GM12878 (cell line): ENCODE measurements around the gene KLHL10. TPM values are rescaled to one million over a fixed set of nuclear protein-coding genes. Genes with fewer than 3 reads are reported as not detected.

Source experiments
- ATAC-seq: fragments of 200-7000 bp; cut with Tn5 transposase; 3 replicates; pipeline ENCODE4 v1.9.1; 2020; ENCODE audit warnings: mild to moderate bottlenecking, moderate library complexity
- BruUV-seq: library from RNA; stranded (reverse); fragments of 400-500 nt; replicated peaks from 2 replicates; lab custom pipeline; 2021; lab: Mats Ljungman, UMichigan
- CTCF ChIA-PET: fragments of 300-600 bp; sonication (Branson Sonifier 250); formaldehyde crosslinking; extraction: SDS; loops from one replicate; lab custom pipeline; 2021; ENCODE audit warnings: inconsistent platforms; lab: Yijun Ruan, JAX
- POLR2A ChIA-PET: fragments of 350-600 bp; formaldehyde crosslinking; extraction: SDS; loops from one replicate; lab custom pipeline; 2021; ENCODE audit warnings: inconsistent platforms; lab: Charles Lee
- RAD21 ChIA-PET: fragments of 300-600 bp; sonication (Branson Sonifier 250); formaldehyde crosslinking; loops from one replicate; lab custom pipeline; 2023; ENCODE audit warnings: antibody characterized with exemption; ENCODE audit not compliant: unreplicated experiment; lab: Charles Lee
- SMC1A ChIA-PET: fragments of 300-600 bp; sonication (Branson Sonifier 250); formaldehyde crosslinking; loops from one replicate; lab custom pipeline; 2023; ENCODE audit not compliant: unreplicated experiment, uncharacterized antibody; lab: Charles Lee
- DNase-seq: peaks from one replicate; pipeline ENCODE4 v3.0.0-alpha.2; 2011; ENCODE audit warnings: low read depth, low spot score
- FAIRE-seq: peaks from 3 replicates; lab custom pipeline; 2011; peaks lifted over from hg19 to GRCh38; lab: Jason Lieb, UNC
- H2AFZ ChIP-seq: 2 replicates; pipeline ENCODE4 v1.6.0; 2011; ENCODE audit warnings: low read depth, low read length, control low read depth; ENCODE audit not compliant: control insufficient read depth
- H3K27ac ChIP-seq: 2 replicates; pipeline ENCODE4 v1.5.1; 2011; ENCODE audit warnings: control low read depth; ENCODE audit not compliant: control insufficient read depth, insufficient read depth
- H3K27me3 ChIP-seq, 2 experiments: replicated peaks in 1 of 2; 2 replicates each; pipeline versions ENCODE4 v1.6.0 to v1.6.1; 2011; ENCODE audit warnings: low read length in 1 of 2; ENCODE audit not compliant: control insufficient read depth in 2 of 2, insufficient read depth in 2 of 2
- H3K36me3 ChIP-seq, 2 experiments: 2 replicates each; pipeline ENCODE4 v1.5.1; 2011; ENCODE audit warnings: low read length in 1 of 2; ENCODE audit not compliant: control insufficient read depth in 2 of 2, insufficient read depth in 2 of 2
- H3K4me1 ChIP-seq: 2 replicates; pipeline ENCODE4 v1.6.1; 2011; ENCODE audit warnings: mild to moderate bottlenecking, low read length, moderate library complexity, mixed read lengths; ENCODE audit not compliant: control insufficient read depth, insufficient read depth
- H3K4me2 ChIP-seq: 2 replicates; pipeline ENCODE4 v1.6.0; 2011; ENCODE audit warnings: control low read depth; ENCODE audit not compliant: control insufficient read depth, insufficient read depth
- H3K4me3 ChIP-seq: fragments of 200-600 bp; sonication (generic); 2 replicates; pipeline ENCODE4 v1.5.1; 2016
- H3K79me2 ChIP-seq: 2 replicates; pipeline ENCODE4 v1.6.0; 2011; ENCODE audit warnings: low read length; ENCODE audit not compliant: control insufficient read depth, insufficient read depth
- H3K9ac ChIP-seq: 2 replicates; pipeline ENCODE4 v1.8.0; 2011; ENCODE audit warnings: low read length, control low read depth, mixed read lengths; ENCODE audit not compliant: control insufficient read depth, insufficient read depth
- H3K9me3 ChIP-seq: replicated peaks from 3 replicates; pipeline ENCODE4 v1.5.1; 2011; ENCODE audit warnings: mild to moderate bottlenecking, low read length; ENCODE audit not compliant: control insufficient read depth, insufficient read depth
- H4K20me1 ChIP-seq: 2 replicates; pipeline ENCODE4 v1.6.0; 2011; ENCODE audit not compliant: control insufficient read depth, insufficient read depth
- ASH2L ChIP-seq: fragments of 300-600, 200-600 bp; sonication (generic); IDR thresholded peaks from 2 replicates; pipeline ENCODE4 v1.6.1; 2017; ENCODE audit warnings: low read depth, mild to moderate bottlenecking, borderline replicate concordance
- BACH1 ChIP-seq: fragments of 450-650 bp; IDR thresholded peaks from 2 replicates; pipeline ENCODE4 v1.6.1; 2017; ENCODE audit warnings: mild to moderate bottlenecking, borderline replicate concordance
- CTCF ChIP-seq, 3 experiments: IDR thresholded peaks in 2 of 3; conservative IDR thresholded peaks in 1 of 3; 2 replicates each; pipeline ENCODE4 v1.5.1; 2011; ENCODE audit warnings: low read depth in 3 of 3, low read length in 3 of 3, mild to moderate bottlenecking in 3 of 3, control low read depth in 2 of 3, moderate library complexity in 2 of 3, inconsistent platforms in 1 of 3, mixed read lengths in 1 of 3; ENCODE audit not compliant: control insufficient read depth in 2 of 3, insufficient read depth in 1 of 3; ENCODE audit errors: extremely low read depth in 1 of 3
- EGR1 ChIP-seq, 2 experiments: IDR thresholded peaks; 1 replicate in 1 of 2; 2 replicates in 1 of 2; pipeline ENCODE4 v1.6.1; 2011 to 2012; ENCODE audit warnings: low read depth in 2 of 2, low read length in 2 of 2, borderline replicate concordance in 1 of 2, mild to moderate bottlenecking in 1 of 2, moderate library complexity in 1 of 2
- HDAC2 ChIP-seq: fragments of 200-600 bp; sonication (generic); IDR thresholded peaks from 2 replicates; pipeline ENCODE4 v1.6.1; 2017
- KLF5 ChIP-seq: fragments of 450-650 bp; IDR thresholded peaks from 2 replicates; pipeline ENCODE4 v1.6.1; 2014; ENCODE audit warnings: mild to moderate bottlenecking; ENCODE audit not compliant: partially characterized antibody
- MEF2A ChIP-seq: IDR thresholded peaks from 2 replicates; pipeline ENCODE4 v1.6.1; 2011; ENCODE audit warnings: low read depth, mild to moderate bottlenecking, low read length, moderate library complexity; ENCODE audit not compliant: insufficient read depth
- PBX3 ChIP-seq: IDR thresholded peaks from 2 replicates; pipeline ENCODE4 v1.6.1; 2011; ENCODE audit warnings: mild to moderate bottlenecking, low read depth, low read length, moderate library complexity; ENCODE audit not compliant: insufficient replicate concordance
- RFX5 ChIP-seq: IDR thresholded peaks from 2 replicates; pipeline ENCODE4 v1.6.1; 2011; ENCODE audit warnings: low read depth, low read length, improper control_type of control experiment
- SKIL ChIP-seq: fragments of 450-650 bp; IDR thresholded peaks from 2 replicates; pipeline ENCODE4 v1.6.1; 2017; ENCODE audit warnings: mild to moderate bottlenecking, low read depth, inconsistent platforms; ENCODE audit not compliant: poor library complexity, severe bottlenecking
- SP1 ChIP-seq: IDR thresholded peaks from one replicate; pipeline ENCODE4 v1.6.1; 2011; ENCODE audit warnings: low read depth, low read length
- ZBTB4 ChIP-seq: fragments of 450-650 bp; formaldehyde crosslinking; IDR thresholded peaks from 2 replicates; pipeline ENCODE4 v1.4.0; 2022; ENCODE audit warnings: mild to moderate bottlenecking, moderate library complexity
- ZNF24 ChIP-seq: fragments of 450-650 bp; IDR thresholded peaks from 2 replicates; pipeline ENCODE4 v1.6.1; 2017; ENCODE audit warnings: antibody characterized with exemption, mild to moderate bottlenecking
- whole genome bisulfite sequencing: methylation state at CpG from one replicate; pipeline ENCODE4 v1.1.6; 2016; ENCODE audit warnings: low lambda C conversion rate; ENCODE audit not compliant: insufficient replicate concordance, insufficient coverage; ENCODE audit errors: missing lambda C conversion rate; 5-methylcytosine and 5-hydroxymethylcytosine counted together
- in situ Hi-C: fragments of 300-500 bp; cut with MboI; formaldehyde crosslinking; loops from 9 replicates; pipeline ENCODE4 v1.14.3; 2018; ENCODE audit warnings: mixed read lengths
- intact Hi-C: fragments of 100-400 bp; cut with micrococcal nuclease; formaldehyde crosslinking; loops from one replicate; pipeline ENCODE4 v1.14.2; 2022; ENCODE audit not compliant: unreplicated experiment
- polyA plus RNA-seq, 11 experiments: library from polyadenylated mRNA; depleted of rRNA in 4 of 11; unstranded in 6 of 11; stranded (reverse) in 5 of 11; fragments of >200 nt; fragmentation: Nextera tagmentation in 4 of 11; fragmentation: Illumina TruSeq in 1 of 11; extraction: Ambion mirVana in 4 of 11; extraction: Trizol in 1 of 11; gene quantifications; 1 replicate in 1 of 11; 2 replicates in 10 of 11; pipeline versions ENCODE4 v1.2.1 to v1.2.3, GENCODE V29; 2011 to 2016; ENCODE audit warnings: inconsistent platforms in 2 of 11, missing spikeins in 2 of 11, low read depth in 1 of 11
- total RNA-seq, 4 experiments: library from RNA; depleted of rRNA in 3 of 4; stranded (reverse); fragments of >200 nt in 3 of 4; fragmentation: Illumina TruSeq in 1 of 4; extraction: Trizol in 1 of 4; gene quantifications; 2 replicates each; pipeline versions ENCODE4 v1.2.1 to v1.2.3, GENCODE V29; 2013 to 2021

KLHL10 gene
- total and polyA plus RNA-seq, 10 of the 15 experiments (the other 5 are each of a cell fraction or from before 2014, with no cell fraction given), result 0.13 to 0.62 (median 0.20) TPM; not detected in 4

GRCh38 chr17:41870097-41870496 lies 32.5 kb downstream of the KLHL10 start:
- ATAC-seq, result no peak
- ChIA-PET POLR2A (interaction anchor here (0.6 kb wide), 1 partner anchor 75 kb away, joined by 3 read pairs; no protein-coding TSS in a partner anchor), RAD21 (no interaction called here), SMC1A (interaction anchor here (1.0 kb wide), 1 partner anchor 9 kb away, joined by 3 read pairs; no protein-coding TSS in a partner anchor), CTCF (no interaction called here)
- WGBS, result 94% methylated on average over 2 of the region's 2 CpGs
- H3K4me3 ChIP-seq, result no peak overlapping the region
- BruUV-seq, result no TSS peak
- H3K79me2 ChIP-seq, result peaks cover under 1% of the 10 kb centered on the region; the same call in 1 of the 2 replicates
- H3K27ac ChIP-seq, result no peak overlapping the region
- no peak for DNase-seq
- H4K20me1 ChIP-seq, result no peaks in the 10 kb centered on the region; the same call in 1 of the 2 replicates
- FAIRE-seq, result no peak
- peaks cover 3% of the 10 kb centered on the region; the same call in 1 of the 2 replicates for H3K4me1 ChIP-seq
- H3K4me2 ChIP-seq, result no peak overlapping the region
- H3K27me3 ChIP-seq, result no peaks in the 10 kb centered on the region
- in situ Hi-C loops (no loop called here), intact Hi-C loops (no loop called here)
- no peak overlapping the region for H3K9ac ChIP-seq
- peaks cover 24 to 43% of the 10 kb centered on the region in 2 experiments for H3K36me3 ChIP-seq
- TF ChIP-seq HDAC2 (no peak), SP1 (no peak), ZNF24 (no peak), EGR1 (IDR thresholded peaks at IDR 0.05; ENCODE audit: borderline replicate concordance in 1 of 2, low read depth in 2 of 2, low read length in 2 of 2) (no peak), ASH2L (no peak), BACH1 (no peak), KLF5 (no peak), PBX3 (no peak), RFX5 (no peak), SKIL (no peak), CTCF (IDR thresholded peaks at IDR 0.05 in 2 of 3, conservative IDR thresholded peaks at IDR 0.05 in 1 of 3; ENCODE audit: control insufficient read depth in 2 of 3, extremely low read depth in 1 of 3, insufficient read depth in 1 of 3, low read depth in 3 of 3, low read length in 3 of 3) (no peak), ZBTB4 (CRISPR knock-in tag) (no peak), MEF2A (no peak)
- H2AFZ ChIP-seq, result no peak overlapping the region
- no peaks in the 10 kb centered on the region for H3K9me3 ChIP-seq
